ENCODE measurements around the gene ERBIN.
"Not testable (repeated sequence)": the region's sequence is repeated elsewhere in the genome, so short reads cannot be mapped to it uniquely, and the experiment has no call there.

The ERBIN gene

GRCh38 chr5:65916066-65916465 lies 10.3 kb upstream of the ERBIN start:
- no peak for DNase-seq (ENCODE audit: low spot score)

DNA sequence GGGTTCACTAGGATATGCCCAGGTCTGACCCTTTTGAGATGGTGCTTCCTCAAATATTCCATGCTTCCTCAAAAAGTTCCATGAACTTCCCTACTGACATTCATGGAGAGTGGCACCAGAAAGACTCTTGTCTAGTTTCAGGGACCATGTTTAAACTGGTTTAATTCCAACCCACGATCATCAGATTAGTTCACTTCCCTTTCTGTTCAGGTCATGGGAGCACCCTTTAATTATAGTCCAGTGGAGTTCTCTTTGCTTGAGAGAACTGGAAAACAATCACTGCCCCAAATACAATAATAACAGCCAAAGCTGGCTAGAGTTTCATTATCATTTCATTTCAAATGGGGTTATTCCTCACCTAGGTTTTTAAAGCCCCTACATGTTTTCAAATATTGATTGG lies 9.7 kb upstream of the ERBIN start:
- no peak for DNase-seq (ENCODE audit: low spot score)

DNA sequence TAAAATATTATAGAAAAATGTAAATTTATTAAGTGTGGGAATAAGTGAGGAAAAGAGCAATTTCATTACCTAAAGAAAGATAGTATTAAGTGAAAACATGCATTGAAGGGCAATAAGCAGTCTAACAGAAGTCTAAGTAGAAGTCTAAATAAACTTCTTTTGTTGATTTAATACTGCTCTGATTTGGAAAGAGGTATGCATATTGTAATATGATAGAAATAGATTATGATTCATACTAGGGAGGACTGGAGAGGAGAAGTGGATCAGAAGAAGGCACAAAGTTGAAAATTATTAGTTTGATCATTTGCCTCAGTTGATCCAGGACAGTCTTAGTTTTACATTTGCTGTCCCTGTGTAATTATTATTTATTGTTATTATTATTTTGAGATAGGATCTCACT lies 6.6 kb upstream of the ERBIN start:
- no peak for DNase-seq (ENCODE audit: low spot score)

GRCh38 chr5:65923339-65923738 lies 3.0 kb upstream of the ERBIN start:
- DNase-seq (ENCODE audit: low spot score) = no peak

GRCh38 chr5:65924366-65925043 lies 1.9 kb upstream of the ERBIN start:
- no peak for DNase-seq (ENCODE audit: low spot score)

DNA sequence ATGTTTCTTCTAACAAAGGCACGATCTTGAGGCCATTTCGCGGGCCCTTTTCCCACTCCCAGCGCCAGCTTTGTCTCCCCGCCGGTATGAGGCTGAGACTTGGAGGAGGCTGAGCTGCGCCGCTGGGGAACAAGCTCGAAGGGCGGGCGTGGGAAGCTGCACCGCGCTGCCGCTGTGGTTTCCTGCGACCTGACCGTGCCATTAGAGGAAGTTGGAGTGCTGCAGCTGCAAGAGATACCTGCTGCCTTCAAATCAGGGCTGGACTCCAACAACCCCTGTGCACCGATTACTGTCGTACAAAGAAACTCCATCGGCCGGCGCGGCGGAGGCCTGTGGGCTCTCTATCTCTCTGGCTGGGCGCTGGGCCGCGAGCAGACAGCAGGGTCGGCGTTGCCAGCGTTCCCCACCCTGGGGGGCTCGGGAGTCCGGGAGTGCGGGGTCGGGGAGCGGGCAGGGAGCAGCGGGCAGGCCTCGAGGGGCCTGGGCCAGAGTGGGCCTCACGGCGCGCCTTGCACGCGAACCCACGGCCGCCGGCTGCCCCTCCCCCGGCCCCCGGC lies 1.3 kb upstream of the ERBIN start:
- no peak for DNase-seq (ENCODE audit: low spot score)

- DNase-seq (ENCODE audit: low spot score) = no peak
These were observed 637 bp upstream of the ERBIN start for GRCh38 chr5:65925601-65926275.

DNA sequence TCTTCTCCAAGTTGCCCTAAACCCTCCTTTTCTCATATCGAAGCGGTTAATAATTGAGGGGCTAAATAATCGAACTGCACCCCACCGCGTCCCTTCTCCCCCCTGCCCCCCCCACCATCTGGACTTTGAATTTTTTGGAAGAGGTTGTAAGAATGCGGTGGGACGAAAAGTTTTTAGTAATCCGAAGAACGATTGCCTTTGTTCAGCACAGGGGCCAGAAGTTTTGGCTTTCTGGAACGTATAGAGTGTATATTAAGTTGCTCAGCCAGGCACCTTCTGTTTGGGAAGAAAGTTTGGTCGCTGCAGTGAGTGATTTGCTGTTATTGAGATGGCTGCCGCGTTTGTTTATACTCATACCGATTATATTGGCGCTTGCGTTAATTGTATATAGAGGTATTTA lies 518 bp downstream of the ERBIN start:
- DNase-seq (ENCODE audit: low spot score) = no peak

- no peak for DNase-seq (ENCODE audit: low spot score)
These were observed 1.3 kb downstream of the ERBIN start for GRCh38 chr5:65927503-65928321.

DNA sequence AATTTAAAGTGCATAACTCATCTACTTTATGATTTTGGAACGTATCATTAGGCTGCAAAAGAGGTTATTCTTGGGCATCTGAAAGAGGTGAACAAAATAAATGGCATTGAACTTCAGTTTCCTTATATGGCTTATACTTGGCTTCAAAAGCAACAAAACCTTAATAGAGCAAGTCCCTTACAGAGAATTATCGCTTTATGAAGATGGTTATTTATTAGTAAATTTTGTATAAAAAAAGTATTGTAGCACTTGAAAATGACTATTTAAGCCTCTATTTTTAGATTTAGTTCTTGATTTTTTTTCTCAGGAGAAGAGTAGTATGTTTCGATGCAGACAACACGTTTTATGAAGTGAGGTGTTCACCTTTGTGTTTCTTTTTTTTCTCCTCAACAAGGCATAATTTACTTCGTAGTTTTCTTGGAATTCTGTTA lies 2.0 kb downstream of the ERBIN start:
- no peak for DNase-seq (ENCODE audit: low spot score)

DNA sequence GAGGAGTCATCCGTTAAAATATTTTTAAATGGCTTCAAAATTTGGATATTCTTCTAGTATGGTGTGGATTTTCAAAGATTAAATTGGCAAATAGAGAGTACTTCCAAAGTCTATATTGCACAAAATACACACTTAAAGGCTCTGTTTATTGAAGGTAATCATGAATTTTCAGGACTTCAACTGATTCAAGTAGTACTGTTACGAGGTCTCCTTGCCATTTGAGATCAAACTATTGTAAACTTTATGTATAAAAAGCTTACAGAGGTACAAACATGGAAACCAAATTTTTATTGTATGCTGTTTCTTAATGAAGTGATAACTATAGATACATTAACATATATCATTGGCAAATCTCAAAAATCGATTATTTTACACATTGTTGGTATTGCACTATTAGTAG lies 2.5 kb downstream of the ERBIN start:
- no peak for DNase-seq (ENCODE audit: low spot score)

- DNase-seq (ENCODE audit: low spot score) = no peak
These were observed 6.3 kb downstream of the ERBIN start for GRCh38 chr5:65932676-65933075.

GRCh38 chr5:65933295-65933694 lies 6.9 kb downstream of the ERBIN start:
- no peak for DNase-seq (ENCODE audit: low spot score)

- no peak for DNase-seq (ENCODE audit: low spot score)
These were observed 11.9 kb downstream of the ERBIN start for GRCh38 chr5:65938256-65938655.

GRCh38 chr5:65943771-65944170 lies 17.4 kb downstream of the ERBIN start:
- DNase-seq (ENCODE audit: low spot score) = no peak

DNA sequence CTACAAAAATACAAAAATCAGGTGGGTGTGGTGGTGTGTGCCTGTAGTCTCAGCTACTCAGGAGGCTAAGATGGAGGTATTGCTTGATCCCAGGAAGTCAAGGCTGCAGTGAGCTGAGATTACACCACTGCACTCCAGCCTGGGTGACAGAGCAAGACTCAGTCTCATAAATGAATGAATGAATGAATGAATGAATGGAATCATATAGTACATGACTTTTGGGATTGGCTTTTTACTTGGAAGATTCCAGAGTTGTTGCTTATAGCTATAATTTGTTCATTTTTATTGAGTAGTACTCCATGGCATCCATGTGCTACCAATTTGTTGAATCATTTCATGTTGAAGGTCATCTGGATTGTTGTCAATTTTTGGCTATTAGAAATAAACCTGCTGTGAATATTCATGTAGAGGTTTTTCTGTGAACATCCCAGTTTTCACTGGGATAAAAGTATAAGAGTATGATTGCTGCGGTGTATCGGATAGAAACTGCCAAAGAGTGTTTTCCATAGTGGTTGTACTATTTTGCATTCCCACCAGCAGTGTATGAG lies 19.9 kb downstream of the ERBIN start:
- no peak for DNase-seq (ENCODE audit: low spot score)

GRCh38 chr5:65948115-65948747 lies 21.9 kb downstream of the ERBIN start:
- no peak for DNase-seq (ENCODE audit: low spot score)

DNA sequence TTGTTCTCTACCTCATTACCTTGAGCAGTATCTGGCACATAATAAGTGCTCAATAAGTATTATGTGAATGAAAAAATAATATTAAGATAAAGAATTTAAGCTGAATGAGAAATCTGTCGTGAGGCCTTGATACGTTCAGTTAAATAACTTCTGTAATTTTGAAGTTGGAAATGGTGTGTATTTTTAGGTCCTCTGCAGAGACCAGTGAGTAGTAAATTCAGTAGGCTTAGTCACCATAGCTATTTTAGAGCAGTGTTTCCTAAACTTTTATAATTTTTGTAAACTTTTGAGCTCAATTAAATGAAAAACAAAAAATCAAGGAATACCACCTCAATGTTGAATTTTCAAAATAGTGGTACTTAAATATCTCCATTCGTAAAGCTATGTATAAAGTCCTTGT lies 25.0 kb downstream of the ERBIN start:
- DNase-seq (ENCODE audit: low spot score) = no peak

DNA sequence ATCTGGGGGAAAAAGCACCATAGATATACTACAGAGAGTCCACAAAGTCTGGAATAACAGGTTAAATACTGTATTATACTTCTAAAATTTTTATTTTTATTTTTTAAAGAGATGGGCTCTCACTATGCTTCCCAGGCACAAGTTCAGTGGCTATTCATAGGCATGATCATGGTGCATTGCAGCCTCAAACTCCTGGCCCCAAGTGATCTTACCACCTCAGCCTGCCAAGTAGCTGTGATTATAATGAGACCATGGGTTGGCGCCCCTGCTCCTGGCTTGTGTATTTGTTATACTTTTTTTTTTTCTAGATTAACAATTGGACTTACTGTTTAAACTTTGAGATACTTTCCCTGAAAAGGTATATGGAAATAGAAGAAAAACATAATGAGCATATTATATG lies 25.9 kb downstream of the ERBIN start:
- DNase-seq (ENCODE audit: low spot score) = no peak

DNA sequence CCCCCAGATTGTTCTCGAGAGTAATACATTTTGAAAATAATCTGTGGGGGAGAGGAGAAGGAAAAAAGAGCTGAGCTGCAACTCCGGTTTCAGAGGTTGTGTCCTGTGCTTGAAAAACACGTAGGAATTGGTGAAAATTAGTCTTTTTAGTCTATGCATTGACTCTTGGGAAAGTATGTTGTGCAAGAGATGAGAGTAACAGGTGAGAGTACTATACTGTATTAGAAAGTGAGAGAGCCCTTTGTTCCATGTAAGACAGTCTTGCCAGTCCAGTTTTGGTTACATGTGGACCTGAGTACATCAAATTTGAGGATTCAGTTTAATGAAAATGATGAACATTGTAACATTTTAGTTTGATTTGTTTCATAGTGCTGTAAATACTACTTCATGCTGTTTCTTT lies 27.8 kb downstream of the ERBIN start:
- DNase-seq (ENCODE audit: low spot score) = no peak

- DNase-seq (ENCODE audit: low spot score) = peak; percentile 25
These were observed 29.4 kb downstream of the ERBIN start for GRCh38 chr5:65955746-65956145.

DNA sequence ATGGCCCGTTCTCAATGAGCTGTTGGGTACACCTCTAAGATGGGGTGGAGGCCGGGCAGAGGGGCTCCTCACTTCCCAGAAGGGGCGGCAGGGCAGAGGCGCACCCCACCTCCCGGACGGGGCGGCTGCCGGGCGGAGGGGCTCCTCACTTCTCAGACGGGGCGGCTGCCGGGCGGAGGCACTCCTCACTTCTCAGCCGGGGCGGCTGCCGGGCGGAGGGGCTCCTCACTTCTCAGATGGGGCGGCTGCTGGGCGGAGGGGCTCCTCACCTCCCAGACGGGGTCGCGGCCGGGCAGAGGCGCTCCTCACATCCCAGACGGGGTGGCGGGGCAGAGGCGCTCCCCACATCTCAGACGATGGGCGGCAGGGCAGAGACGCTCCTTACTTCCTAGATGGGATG lies 31.3 kb downstream of the ERBIN start:
- not testable (repeated sequence) for DNase-seq (ENCODE audit: low spot score)
